GM12878 (cell line): ENCODE measurements around the gene ATXN1L.

Experiments
- CBX5 ChIP-seq: sonication (generic); IDR thresholded peaks from 2 replicates; pipeline ENCODE4 v1.6.1; 2016; ENCODE audit warnings: low read depth, moderate library complexity, mild to moderate bottlenecking, inconsistent platforms
- CREB1 ChIP-seq: IDR thresholded peaks from 2 replicates; pipeline ENCODE4 v1.6.1; 2012; ENCODE audit warnings: low read depth, mild to moderate bottlenecking, inconsistent platforms
- EZH2 ChIP-seq: IDR thresholded peaks from 2 replicates; pipeline ENCODE4 v1.6.1; 2012; ENCODE audit warnings: low read depth, mild to moderate bottlenecking, control low read depth, inconsistent platforms, low read length, borderline replicate concordance; ENCODE audit not compliant: control insufficient read depth
- NR2C1 ChIP-seq: fragments of 450-650 bp; IDR thresholded peaks from 2 replicates; pipeline ENCODE4 v1.6.1; 2017; ENCODE audit warnings: antibody characterized with exemption, mild to moderate bottlenecking, moderate library complexity
- POU2F2 ChIP-seq: IDR thresholded peaks from 3 replicates; pipeline ENCODE4 v1.6.1; 2011; ENCODE audit warnings: low read depth, mild to moderate bottlenecking, low read length, borderline replicate concordance
- SUZ12 ChIP-seq: fragments of 200-600 bp; sonication (generic); IDR thresholded peaks from one replicate; pipeline ENCODE4 v1.6.1; 2018; ENCODE audit warnings: antibody characterized with exemption, mild to moderate bottlenecking; ENCODE audit not compliant: unreplicated experiment
- TBL1XR1 ChIP-seq: IDR thresholded peaks from 2 replicates; pipeline ENCODE4 v1.6.1; 2012; ENCODE audit warnings: low read depth, low read length, improper control_type of control experiment
- YY1 ChIP-seq: IDR thresholded peaks from 2 replicates; pipeline ENCODE4 v1.6.1; 2011; ENCODE audit warnings: low read depth, mild to moderate bottlenecking, low read length
- ZZZ3 ChIP-seq: IDR thresholded peaks from 2 replicates; pipeline ENCODE4 v1.6.1; 2011; ENCODE audit warnings: low read depth; ENCODE audit not compliant: control insufficient read depth, insufficient read length
- TF ChIP-seq, protein P1 (sequence below): fragments of 450-650 bp; IDR thresholded peaks from 2 replicates; pipeline ENCODE4 v1.6.1; 2014; ENCODE audit warnings: mild to moderate bottlenecking
- TF ChIP-seq, protein P2 (sequence below), 3 experiments: IDR thresholded peaks in 2 of 3; conservative IDR thresholded peaks in 1 of 3; 2 replicates each; pipeline ENCODE4 v1.5.1; 2011; ENCODE audit warnings: low read depth in 3 of 3, low read length in 3 of 3, mild to moderate bottlenecking in 3 of 3, control low read depth in 2 of 3, moderate library complexity in 2 of 3, inconsistent platforms in 1 of 3, mixed read lengths in 1 of 3; ENCODE audit not compliant: control insufficient read depth in 2 of 3, insufficient read depth in 1 of 3; ENCODE audit errors: extremely low read depth in 1 of 3
- TF ChIP-seq, protein P3 (sequence below): IDR thresholded peaks from 2 replicates; pipeline ENCODE4 v1.6.1; 2012; ENCODE audit warnings: mild to moderate bottlenecking, low read depth, low read length
- TF ChIP-seq, protein P4 (sequence below): fragments of 450-650 bp; IDR thresholded peaks from 2 replicates; pipeline ENCODE4 v1.6.1; 2016; ENCODE audit warnings: mild to moderate bottlenecking, moderate library complexity, borderline replicate concordance
- TF ChIP-seq, protein P5 (sequence below): fragments of 450-650 bp; IDR thresholded peaks from 2 replicates; pipeline ENCODE4 v1.6.1; 2017; ENCODE audit warnings: mild to moderate bottlenecking

DNA sequence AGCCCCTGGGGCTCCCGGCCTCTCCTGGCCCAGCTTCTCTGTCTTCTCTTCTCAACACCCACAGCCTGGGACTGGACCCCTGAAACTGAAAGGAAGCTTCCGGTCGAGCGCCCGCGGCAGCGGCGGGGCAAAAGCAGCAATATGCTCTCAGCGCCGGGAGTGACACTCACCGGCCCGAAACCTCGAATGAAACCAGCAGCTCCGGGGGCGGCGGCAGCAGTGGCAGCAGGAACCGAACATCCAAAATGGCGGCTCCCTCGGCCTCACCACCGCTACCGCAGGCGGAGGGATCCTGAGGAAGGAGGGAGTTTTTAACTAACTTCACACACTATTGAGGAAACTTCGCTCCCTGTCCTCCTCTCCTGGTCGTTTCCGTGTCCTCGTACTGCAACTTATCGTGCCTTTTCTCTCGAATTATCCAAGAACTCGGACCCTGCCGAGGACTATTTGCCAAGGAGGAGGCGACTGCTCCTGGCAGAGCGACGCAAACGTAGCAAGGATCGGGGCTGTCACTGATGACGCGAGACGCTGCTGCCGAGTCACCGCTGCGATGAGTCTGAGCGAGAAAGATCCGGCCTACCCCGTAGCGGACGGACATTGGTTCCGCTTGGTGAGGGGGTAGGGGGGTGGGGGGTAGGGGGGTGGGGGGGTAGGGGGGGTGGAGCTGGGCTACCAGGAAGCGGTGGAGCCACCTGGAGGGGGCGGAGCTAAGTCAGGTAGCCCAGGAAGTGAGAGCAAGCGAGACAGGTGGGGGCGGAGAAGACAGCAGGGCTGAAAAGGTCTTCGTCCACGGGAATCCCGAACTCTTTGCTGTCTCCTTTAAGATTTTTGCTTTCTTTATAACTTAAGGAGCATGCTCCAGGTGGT is 37.0 kb upstream of the ATXN1L start, which contains the start of gene AP1G1:
- no peak for TF ChIP-seq ZZZ3
- TF ChIP-seq, protein P1, sequence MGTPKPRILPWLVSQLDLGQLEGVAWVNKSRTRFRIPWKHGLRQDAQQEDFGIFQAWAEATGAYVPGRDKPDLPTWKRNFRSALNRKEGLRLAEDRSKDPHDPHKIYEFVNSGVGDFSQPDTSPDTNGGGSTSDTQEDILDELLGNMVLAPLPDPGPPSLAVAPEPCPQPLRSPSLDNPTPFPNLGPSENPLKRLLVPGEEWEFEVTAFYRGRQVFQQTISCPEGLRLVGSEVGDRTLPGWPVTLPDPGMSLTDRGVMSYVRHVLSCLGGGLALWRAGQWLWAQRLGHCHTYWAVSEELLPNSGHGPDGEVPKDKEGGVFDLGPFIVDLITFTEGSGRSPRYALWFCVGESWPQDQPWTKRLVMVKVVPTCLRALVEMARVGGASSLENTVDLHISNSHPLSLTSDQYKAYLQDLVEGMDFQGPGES: peak; percentile 34; the same call in 1 of the 2 replicates
- TF ChIP-seq, protein P2, sequence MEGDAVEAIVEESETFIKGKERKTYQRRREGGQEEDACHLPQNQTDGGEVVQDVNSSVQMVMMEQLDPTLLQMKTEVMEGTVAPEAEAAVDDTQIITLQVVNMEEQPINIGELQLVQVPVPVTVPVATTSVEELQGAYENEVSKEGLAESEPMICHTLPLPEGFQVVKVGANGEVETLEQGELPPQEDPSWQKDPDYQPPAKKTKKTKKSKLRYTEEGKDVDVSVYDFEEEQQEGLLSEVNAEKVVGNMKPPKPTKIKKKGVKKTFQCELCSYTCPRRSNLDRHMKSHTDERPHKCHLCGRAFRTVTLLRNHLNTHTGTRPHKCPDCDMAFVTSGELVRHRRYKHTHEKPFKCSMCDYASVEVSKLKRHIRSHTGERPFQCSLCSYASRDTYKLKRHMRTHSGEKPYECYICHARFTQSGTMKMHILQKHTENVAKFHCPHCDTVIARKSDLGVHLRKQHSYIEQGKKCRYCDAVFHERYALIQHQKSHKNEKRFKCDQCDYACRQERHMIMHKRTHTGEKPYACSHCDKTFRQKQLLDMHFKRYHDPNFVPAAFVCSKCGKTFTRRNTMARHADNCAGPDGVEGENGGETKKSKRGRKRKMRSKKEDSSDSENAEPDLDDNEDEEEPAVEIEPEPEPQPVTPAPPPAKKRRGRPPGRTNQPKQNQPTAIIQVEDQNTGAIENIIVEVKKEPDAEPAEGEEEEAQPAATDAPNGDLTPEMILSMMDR (IDR thresholded peaks at IDR 0.05 in 2 of 3, conservative IDR thresholded peaks at IDR 0.05 in 1 of 3; ENCODE audit: control insufficient read depth in 2 of 3, extremely low read depth in 1 of 3, insufficient read depth in 1 of 3, low read depth in 3 of 3, low read length in 3 of 3): no peak
- TF ChIP-seq NR2C1: peak; percentile 66
- no peak; the same call in 1 of the 2 replicates for TF ChIP-seq CBX5
- peak; percentile 99 for TF ChIP-seq CREB1
- TF ChIP-seq, protein P3, sequence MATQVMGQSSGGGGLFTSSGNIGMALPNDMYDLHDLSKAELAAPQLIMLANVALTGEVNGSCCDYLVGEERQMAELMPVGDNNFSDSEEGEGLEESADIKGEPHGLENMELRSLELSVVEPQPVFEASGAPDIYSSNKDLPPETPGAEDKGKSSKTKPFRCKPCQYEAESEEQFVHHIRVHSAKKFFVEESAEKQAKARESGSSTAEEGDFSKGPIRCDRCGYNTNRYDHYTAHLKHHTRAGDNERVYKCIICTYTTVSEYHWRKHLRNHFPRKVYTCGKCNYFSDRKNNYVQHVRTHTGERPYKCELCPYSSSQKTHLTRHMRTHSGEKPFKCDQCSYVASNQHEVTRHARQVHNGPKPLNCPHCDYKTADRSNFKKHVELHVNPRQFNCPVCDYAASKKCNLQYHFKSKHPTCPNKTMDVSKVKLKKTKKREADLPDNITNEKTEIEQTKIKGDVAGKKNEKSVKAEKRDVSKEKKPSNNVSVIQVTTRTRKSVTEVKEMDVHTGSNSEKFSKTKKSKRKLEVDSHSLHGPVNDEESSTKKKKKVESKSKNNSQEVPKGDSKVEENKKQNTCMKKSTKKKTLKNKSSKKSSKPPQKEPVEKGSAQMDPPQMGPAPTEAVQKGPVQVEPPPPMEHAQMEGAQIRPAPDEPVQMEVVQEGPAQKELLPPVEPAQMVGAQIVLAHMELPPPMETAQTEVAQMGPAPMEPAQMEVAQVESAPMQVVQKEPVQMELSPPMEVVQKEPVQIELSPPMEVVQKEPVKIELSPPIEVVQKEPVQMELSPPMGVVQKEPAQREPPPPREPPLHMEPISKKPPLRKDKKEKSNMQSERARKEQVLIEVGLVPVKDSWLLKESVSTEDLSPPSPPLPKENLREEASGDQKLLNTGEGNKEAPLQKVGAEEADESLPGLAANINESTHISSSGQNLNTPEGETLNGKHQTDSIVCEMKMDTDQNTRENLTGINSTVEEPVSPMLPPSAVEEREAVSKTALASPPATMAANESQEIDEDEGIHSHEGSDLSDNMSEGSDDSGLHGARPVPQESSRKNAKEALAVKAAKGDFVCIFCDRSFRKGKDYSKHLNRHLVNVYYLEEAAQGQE: peak; percentile 46; the same call in 1 of the 2 replicates
- TF ChIP-seq TBL1XR1: peak; percentile 62; the same call in 1 of the 2 replicates
- TF ChIP-seq POU2F2: peak; percentile 17; the same call in 2 of the 3 replicates
- no peak for TF ChIP-seq SUZ12
- TF ChIP-seq, protein P4, sequence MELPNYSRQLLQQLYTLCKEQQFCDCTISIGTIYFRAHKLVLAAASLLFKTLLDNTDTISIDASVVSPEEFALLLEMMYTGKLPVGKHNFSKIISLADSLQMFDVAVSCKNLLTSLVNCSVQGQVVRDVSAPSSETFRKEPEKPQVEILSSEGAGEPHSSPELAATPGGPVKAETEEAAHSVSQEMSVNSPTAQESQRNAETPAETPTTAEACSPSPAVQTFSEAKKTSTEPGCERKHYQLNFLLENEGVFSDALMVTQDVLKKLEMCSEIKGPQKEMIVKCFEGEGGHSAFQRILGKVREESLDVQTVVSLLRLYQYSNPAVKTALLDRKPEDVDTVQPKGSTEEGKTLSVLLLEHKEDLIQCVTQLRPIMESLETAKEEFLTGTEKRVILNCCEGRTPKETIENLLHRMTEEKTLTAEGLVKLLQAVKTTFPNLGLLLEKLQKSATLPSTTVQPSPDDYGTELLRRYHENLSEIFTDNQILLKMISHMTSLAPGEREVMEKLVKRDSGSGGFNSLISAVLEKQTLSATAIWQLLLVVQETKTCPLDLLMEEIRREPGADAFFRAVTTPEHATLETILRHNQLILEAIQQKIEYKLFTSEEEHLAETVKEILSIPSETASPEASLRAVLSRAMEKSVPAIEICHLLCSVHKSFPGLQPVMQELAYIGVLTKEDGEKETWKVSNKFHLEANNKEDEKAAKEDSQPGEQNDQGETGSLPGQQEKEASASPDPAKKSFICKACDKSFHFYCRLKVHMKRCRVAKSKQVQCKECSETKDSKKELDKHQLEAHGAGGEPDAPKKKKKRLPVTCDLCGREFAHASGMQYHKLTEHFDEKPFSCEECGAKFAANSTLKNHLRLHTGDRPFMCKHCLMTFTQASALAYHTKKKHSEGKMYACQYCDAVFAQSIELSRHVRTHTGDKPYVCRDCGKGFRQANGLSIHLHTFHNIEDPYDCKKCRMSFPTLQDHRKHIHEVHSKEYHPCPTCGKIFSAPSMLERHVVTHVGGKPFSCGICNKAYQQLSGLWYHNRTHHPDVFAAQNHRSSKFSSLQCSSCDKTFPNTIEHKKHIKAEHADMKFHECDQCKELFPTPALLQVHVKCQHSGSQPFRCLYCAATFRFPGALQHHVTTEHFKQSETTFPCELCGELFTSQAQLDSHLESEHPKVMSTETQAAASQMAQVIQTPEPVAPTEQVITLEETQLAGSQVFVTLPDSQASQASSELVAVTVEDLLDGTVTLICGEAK: peak; percentile 78
- TF ChIP-seq, protein P5, sequence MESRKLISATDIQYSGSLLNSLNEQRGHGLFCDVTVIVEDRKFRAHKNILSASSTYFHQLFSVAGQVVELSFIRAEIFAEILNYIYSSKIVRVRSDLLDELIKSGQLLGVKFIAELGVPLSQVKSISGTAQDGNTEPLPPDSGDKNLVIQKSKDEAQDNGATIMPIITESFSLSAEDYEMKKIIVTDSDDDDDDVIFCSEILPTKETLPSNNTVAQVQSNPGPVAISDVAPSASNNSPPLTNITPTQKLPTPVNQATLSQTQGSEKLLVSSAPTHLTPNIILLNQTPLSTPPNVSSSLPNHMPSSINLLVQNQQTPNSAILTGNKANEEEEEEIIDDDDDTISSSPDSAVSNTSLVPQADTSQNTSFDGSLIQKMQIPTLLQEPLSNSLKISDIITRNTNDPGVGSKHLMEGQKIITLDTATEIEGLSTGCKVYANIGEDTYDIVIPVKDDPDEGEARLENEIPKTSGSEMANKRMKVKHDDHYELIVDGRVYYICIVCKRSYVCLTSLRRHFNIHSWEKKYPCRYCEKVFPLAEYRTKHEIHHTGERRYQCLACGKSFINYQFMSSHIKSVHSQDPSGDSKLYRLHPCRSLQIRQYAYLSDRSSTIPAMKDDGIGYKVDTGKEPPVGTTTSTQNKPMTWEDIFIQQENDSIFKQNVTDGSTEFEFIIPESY: peak; percentile 62; the same call in 1 of the 2 replicates
- TF ChIP-seq YY1: peak; percentile 98
- no peak for TF ChIP-seq EZH2
